Uterus (tissue), 2 donors: ENCODE measurements around the gene GNS.

Experiments used
- POLR2A ChIP-seq, 2 donors: fragments of 450-650 bp; IDR thresholded peaks; one replicate each; pipeline ENCODE4 v1.6.1; 2016; ENCODE audit warnings: antibody characterized with exemption in 2 of 2, mild to moderate bottlenecking in 1 of 2, moderate library complexity in 1 of 2
- TF ChIP-seq, protein P1 (sequence below), 4 experiments: fragments of 200-600 bp in 2 of 4; fragments of 450-650 bp in 2 of 4; sonication (generic) in 2 of 4; IDR thresholded peaks; one replicate each; pipeline ENCODE4 v1.5.1; 2016 to 2019; ENCODE audit warnings: antibody characterized with exemption in 4 of 4, mild to moderate bottlenecking in 2 of 4, moderate library complexity in 1 of 4

DNA sequence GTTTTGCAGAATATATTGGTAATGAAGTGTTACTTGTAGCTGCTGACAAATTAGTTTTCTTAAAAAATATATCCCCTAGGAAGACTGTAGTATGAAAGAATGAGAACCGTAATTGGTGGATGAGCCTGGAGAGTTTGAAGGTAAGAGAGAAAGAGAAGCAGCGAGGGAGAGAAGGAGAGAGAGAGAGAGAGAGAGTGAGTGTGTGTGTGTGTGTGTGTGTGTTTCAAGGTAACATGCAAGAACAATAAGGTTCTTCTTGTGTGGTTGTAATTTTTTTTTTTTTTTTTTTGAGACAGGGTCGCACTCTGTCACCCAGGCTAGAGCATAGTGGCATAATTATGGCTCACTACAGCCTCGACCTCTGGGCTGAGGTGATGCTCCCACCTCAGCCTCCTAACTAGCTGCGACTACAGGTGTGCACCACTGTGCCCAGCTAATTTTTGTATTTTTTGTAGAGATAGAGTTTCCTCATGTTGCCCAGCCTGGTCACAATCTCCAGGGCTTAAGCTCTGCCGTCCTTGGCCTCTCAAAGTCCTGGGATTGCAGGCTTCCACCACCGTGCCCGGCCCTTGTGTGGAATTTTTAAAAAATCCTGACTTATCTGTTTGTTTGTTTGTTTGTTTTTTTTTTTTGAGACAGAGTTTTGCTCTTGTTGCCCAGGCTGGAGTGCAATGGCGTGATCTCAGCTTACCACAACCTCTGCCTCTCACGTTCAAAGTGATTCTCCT is 75.2 kb downstream of the GNS start:
- TF ChIP-seq, protein P1, sequence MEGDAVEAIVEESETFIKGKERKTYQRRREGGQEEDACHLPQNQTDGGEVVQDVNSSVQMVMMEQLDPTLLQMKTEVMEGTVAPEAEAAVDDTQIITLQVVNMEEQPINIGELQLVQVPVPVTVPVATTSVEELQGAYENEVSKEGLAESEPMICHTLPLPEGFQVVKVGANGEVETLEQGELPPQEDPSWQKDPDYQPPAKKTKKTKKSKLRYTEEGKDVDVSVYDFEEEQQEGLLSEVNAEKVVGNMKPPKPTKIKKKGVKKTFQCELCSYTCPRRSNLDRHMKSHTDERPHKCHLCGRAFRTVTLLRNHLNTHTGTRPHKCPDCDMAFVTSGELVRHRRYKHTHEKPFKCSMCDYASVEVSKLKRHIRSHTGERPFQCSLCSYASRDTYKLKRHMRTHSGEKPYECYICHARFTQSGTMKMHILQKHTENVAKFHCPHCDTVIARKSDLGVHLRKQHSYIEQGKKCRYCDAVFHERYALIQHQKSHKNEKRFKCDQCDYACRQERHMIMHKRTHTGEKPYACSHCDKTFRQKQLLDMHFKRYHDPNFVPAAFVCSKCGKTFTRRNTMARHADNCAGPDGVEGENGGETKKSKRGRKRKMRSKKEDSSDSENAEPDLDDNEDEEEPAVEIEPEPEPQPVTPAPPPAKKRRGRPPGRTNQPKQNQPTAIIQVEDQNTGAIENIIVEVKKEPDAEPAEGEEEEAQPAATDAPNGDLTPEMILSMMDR (IDR thresholded peaks at IDR 0.05), result no peak
- no peak for TF ChIP-seq POLR2A (IDR thresholded peaks at IDR 0.05)
